K562 (cell line): ENCODE measurements around the gene AIRE. TPM values are rescaled to one million over a fixed set of nuclear protein-coding genes. Genes with fewer than 3 reads are reported as not detected.
A peak's percentile ranks its signal among the peaks of the same experiment; 100 is the strongest.

Experiments
- DNMT1 ChIP-seq: fragments of 450-650 bp; IDR thresholded peaks from 2 replicates; pipeline ENCODE4 v1.6.1; 2016; ENCODE audit warnings: antibody characterized with exemption, mild to moderate bottlenecking
- E2F4 ChIP-seq: sonication (generic); formaldehyde crosslinking; IDR thresholded peaks from 2 replicates; pipeline ENCODE4 v1.8.0; 2022; ENCODE audit warnings: mild to moderate bottlenecking, low read depth, missing genetic modification reagents
- ETS1 ChIP-seq: conservative IDR thresholded peaks from 2 replicates; pipeline ENCODE4 v1.6.1; 2011; ENCODE audit warnings: low read depth, mild to moderate bottlenecking, low read length; ENCODE audit not compliant: control insufficient read depth
- FOSL1 ChIP-seq: fragments of 200-800 bp; sonication (Bioruptor generic); conservative IDR thresholded peaks from 2 replicates; pipeline ENCODE4 v1.6.1; 2016; ENCODE audit warnings: missing genetic modification characterization, missing compliant biosample characterization
- KLF1 ChIP-seq: fragments of 450-650 bp; IDR thresholded peaks from 2 replicates; pipeline ENCODE4 v1.6.1; 2016; ENCODE audit warnings: missing genetic modification characterization, missing compliant biosample characterization
- MEF2D ChIP-seq: conservative IDR thresholded peaks from 2 replicates; pipeline ENCODE4 v1.6.1; 2016; ENCODE audit warnings: low read depth, missing genetic modification characterization, missing compliant biosample characterization
- NUFIP1 ChIP-seq: fragments of 450-650 bp; IDR thresholded peaks from 2 replicates; pipeline ENCODE4 v1.6.1; 2018; ENCODE audit not compliant: partially characterized antibody
- PHB ChIP-seq: fragments of 250-450 bp; sonication (Bioruptor Pico); IDR thresholded peaks from 2 replicates; pipeline ENCODE4 v1.5.0; 2021
- POLR2AphosphoS5 ChIP-seq: IDR thresholded peaks from 2 replicates; pipeline ENCODE4 v1.6.1; 2011; ENCODE audit warnings: mild to moderate bottlenecking, low read depth, low read length, moderate library complexity; ENCODE audit not compliant: control insufficient read depth, insufficient read depth
- RB1 ChIP-seq: fragments of 450-650 bp; IDR thresholded peaks from 2 replicates; pipeline ENCODE4 v1.6.1; 2017; ENCODE audit warnings: low read depth, mild to moderate bottlenecking
- RCOR1 ChIP-seq, 2 experiments: IDR thresholded peaks; 2 replicates each; pipeline ENCODE4 v1.6.1; 2012; ENCODE audit warnings: low read depth in 2 of 2, low read length in 2 of 2, borderline replicate concordance in 1 of 2, improper control_type of control experiment in 1 of 2
- SMARCA4 ChIP-seq: fragments of 450-650 bp; IDR thresholded peaks from 2 replicates; pipeline ENCODE4 v1.6.1; 2016
- SMARCE1 ChIP-seq: fragments of 450-650 bp; IDR thresholded peaks from 2 replicates; pipeline ENCODE4 v1.7.1; 2016; ENCODE audit warnings: mild to moderate bottlenecking
- TBP ChIP-seq: optimal IDR thresholded peaks from 2 replicates; pipeline ENCODE3; 2011; ENCODE audit warnings: low read depth, low read length, improper control_type of control experiment
- TOE1 ChIP-seq, 2 experiments: fragments of 450-650 bp in 1 of 2; sonication (generic) in 1 of 2; formaldehyde crosslinking in 1 of 2; IDR thresholded peaks; 2 replicates each; pipeline versions ENCODE4 v1.7.1 to v1.8.0; 2016 to 2022; ENCODE audit warnings: borderline replicate concordance in 2 of 2, mild to moderate bottlenecking in 2 of 2, antibody characterized with exemption in 1 of 2, inconsistent platforms in 1 of 2, low read depth in 1 of 2, missing genetic modification reagents in 1 of 2, moderate library complexity in 1 of 2
- XRCC5 ChIP-seq: fragments of 200-400 bp; formaldehyde crosslinking; IDR thresholded peaks from 2 replicates; pipeline ENCODE4 v1.6.1; 2017; ENCODE audit warnings: low read depth, mild to moderate bottlenecking, low read length
- ZNF124 ChIP-seq: sonication (generic); formaldehyde crosslinking; IDR thresholded peaks from 2 replicates; pipeline ENCODE4 v1.8.1; 2022; ENCODE audit warnings: missing genetic modification reagents
- ZNF57 ChIP-seq: fragments of 450-650 bp; formaldehyde crosslinking; IDR thresholded peaks from 2 replicates; pipeline ENCODE4 v1.4.0; 2020; ENCODE audit warnings: mild to moderate bottlenecking, moderate library complexity
- ZNF717 ChIP-seq: fragments of 250-450 bp; sonication (Bioruptor Pico); IDR thresholded peaks from 2 replicates; pipeline ENCODE4 v1.5.0; 2021
- ZNF785 ChIP-seq: fragments of 250-450 bp; sonication (Bioruptor Pico); IDR thresholded peaks from 2 replicates; pipeline ENCODE4 v1.4.0; 2020; ENCODE audit warnings: mild to moderate bottlenecking
- polyA plus RNA-seq, 8 experiments: library from polyadenylated mRNA; depleted of rRNA in 4 of 8; stranded (reverse) in 5 of 8; unstranded in 3 of 8; fragments of >200 nt; fragmentation: Nextera tagmentation in 2 of 8; fragmentation: Illumina TruSeq in 1 of 8; extraction: Ambion mirVana in 2 of 8; extraction: Trizol in 1 of 8; gene quantifications; 2 replicates each; pipeline versions ENCODE4 v1.2.1 to v1.2.3, GENCODE V29; 2011 to 2014; ENCODE audit warnings: inconsistent platforms in 1 of 8, missing spikeins in 1 of 8
- total RNA-seq, 7 experiments: library from RNA; depleted of rRNA in 6 of 7; stranded (reverse); fragments of >200 nt in 6 of 7; fragmentation: Illumina TruSeq in 2 of 7; extraction: Trizol in 2 of 7; gene quantifications; 2 replicates each; pipeline versions ENCODE4 v1.2.1 to v1.2.3, GENCODE V29; 2011 to 2021; ENCODE audit warnings: low replicate concordance in 1 of 7
- TF ChIP-seq, protein P1 (sequence below): fragments of 450-650 bp; IDR thresholded peaks from 2 replicates; pipeline ENCODE4 v1.6.1; 2016; ENCODE audit warnings: borderline replicate concordance
- TF ChIP-seq, protein P2 (sequence below), 3 experiments: fragments of 200-800 bp in 1 of 3; sonication (Bioruptor generic) in 1 of 3; sonication (generic) in 1 of 3; formaldehyde crosslinking in 1 of 3; IDR thresholded peaks; 2 replicates each; pipeline versions ENCODE4 v1.6.1 to v1.8.0; 2016 to 2022; ENCODE audit warnings: mild to moderate bottlenecking in 2 of 3, missing compliant biosample characterization in 2 of 3, missing genetic modification characterization in 2 of 3, missing genetic modification reagents in 1 of 3

Gene AIRE
- total and polyA plus RNA-seq, 9 of the 15 experiments (the other 6 are each of a cell fraction or from before 2014, with no cell fraction given): 0.01 TPM; not detected in 8

GRCh38 chr21:44299458-44300261 lies 14.0 kb downstream of the AIRE start, which contains the start of gene PFKL (continued):
- TF ChIP-seq SMARCA4 (no peak), RB1 (peak; percentile 50; the same call in 1 of the 2 replicates), ZNF57 (CRISPR knock-in tag) (0 out of 2 replicates have a peak, but pooled peaks have one; percentile 53), MEF2D (no peak), KLF1 (tag) (peak; percentile 75), TBP (peak; percentile 19), POLR2AphosphoS5 (no peak), TOE1 (IDR thresholded peaks at IDR 0.05; ENCODE audit: borderline replicate concordance) (no peak; the same call in 1 of the 2 replicates), TOE1 (CRISPR knock-in tag; IDR thresholded peaks at IDR 0.05; ENCODE audit: borderline replicate concordance, low read depth) (0 out of 2 replicates have a peak, but pooled peaks have one; percentile 33), SMARCE1 (0 out of 2 replicates have a peak, but pooled peaks have one; percentile 21), E2F4 (CRISPR knock-in tag) (0 out of 2 replicates have a peak, but pooled peaks have one; percentile 64), FOSL1 (tag) (no peak), ZNF717 (CRISPR knock-in tag) (no peak), XRCC5 (peak; percentile 48; the same call in 1 of the 2 replicates), ETS1 (0 out of 2 replicates have a peak, but pooled peaks have one; percentile 49), DNMT1 (no peak), PHB (CRISPR knock-in tag) (0 out of 2 replicates have a peak, but pooled peaks have one; percentile 58), RCOR1 (IDR thresholded peaks at IDR 0.05; ENCODE audit: borderline replicate concordance in 1 of 2, low read depth in 2 of 2, low read length in 2 of 2) (0 out of 4 replicates have a peak, but pooled peaks of 1 of the 2 experiments have one; percentile 4), ZNF124 (no peak), NUFIP1 (no peak), ZNF785 (CRISPR knock-in tag) (no peak)
- TF ChIP-seq, protein P1, sequence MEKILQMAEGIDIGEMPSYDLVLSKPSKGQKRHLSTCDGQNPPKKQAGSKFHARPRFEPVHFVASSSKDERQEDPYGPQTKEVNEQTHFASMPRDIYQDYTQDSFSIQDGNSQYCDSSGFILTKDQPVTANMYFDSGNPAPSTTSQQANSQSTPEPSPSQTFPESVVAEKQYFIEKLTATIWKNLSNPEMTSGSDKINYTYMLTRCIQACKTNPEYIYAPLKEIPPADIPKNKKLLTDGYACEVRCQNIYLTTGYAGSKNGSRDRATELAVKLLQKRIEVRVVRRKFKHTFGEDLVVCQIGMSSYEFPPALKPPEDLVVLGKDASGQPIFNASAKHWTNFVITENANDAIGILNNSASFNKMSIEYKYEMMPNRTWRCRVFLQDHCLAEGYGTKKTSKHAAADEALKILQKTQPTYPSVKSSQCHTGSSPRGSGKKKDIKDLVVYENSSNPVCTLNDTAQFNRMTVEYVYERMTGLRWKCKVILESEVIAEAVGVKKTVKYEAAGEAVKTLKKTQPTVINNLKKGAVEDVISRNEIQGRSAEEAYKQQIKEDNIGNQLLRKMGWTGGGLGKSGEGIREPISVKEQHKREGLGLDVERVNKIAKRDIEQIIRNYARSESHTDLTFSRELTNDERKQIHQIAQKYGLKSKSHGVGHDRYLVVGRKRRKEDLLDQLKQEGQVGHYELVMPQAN: peak; percentile 35; the same call in 1 of the 2 replicates
- TF ChIP-seq, protein P2, sequence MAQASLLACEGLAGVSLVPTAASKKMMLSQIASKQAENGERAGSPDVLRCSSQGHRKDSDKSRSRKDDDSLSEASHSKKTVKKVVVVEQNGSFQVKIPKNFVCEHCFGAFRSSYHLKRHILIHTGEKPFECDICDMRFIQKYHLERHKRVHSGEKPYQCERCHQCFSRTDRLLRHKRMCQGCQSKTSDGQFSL (CRISPR knock-in tag; IDR thresholded peaks at IDR 0.05): peak; percentile 66; the same call in 1 of the 2 replicates
- TF ChIP-seq, protein P2 (tag; IDR thresholded peaks at IDR 0.05): peak in 1 of 2 experiments; percentile 58; a peak in 1 of 4 replicates
